ENCODE measurements around the gene BPTF.
"Not testable (repeated sequence)": the region's sequence is repeated elsewhere in the genome, so short reads cannot be mapped to it uniquely, and the experiment has no call there.

The BPTF gene

DNA sequence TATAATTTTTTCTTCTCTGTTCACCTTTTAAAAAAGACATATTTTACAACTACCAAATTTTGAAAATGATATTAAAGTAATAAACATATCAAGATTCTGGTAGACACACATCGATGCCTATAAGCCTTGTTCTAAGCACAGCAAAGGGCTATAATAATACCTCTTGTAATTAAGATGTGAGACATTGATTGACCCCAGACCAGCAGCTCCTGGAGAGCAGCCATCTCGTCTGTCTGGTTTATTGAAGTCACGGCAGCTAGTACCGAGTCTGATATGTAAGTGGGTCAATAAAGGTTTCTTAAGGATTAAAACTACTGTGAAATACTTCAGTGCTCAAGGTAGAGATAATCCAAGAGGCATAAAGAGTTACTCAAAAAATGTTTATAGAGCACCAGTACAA, 94.9 kb downstream of the BPTF start:
- Histone ChIP-seq H3K27me3 (ENCODE audit: low read length) (no peaks in the 10 kb centered on the region), H3K79me2 (ENCODE audit: insufficient read depth, low read length) (peaks cover 6% of the 10 kb centered on the region; the same call in 1 of the 2 replicates), H2AFZ (ENCODE audit: low read depth, low read length, severe bottlenecking) (no peak overlapping the region), H3K9ac (ENCODE audit: low read length) (no peak overlapping the region), H4K20me1 (ENCODE audit: low read depth, low read length) (no peaks in the 10 kb centered on the region), H3K4me2 (ENCODE audit: low read depth, low read length, poor library complexity, severe bottlenecking) (no peak overlapping the region), H3K4me3 (ENCODE audit: insufficient read depth, low read length, poor library complexity, severe bottlenecking) (no peak overlapping the region), H3K9me2 (replicated peaks; ENCODE audit: insufficient read depth, low read length) (no peaks in the 10 kb centered on the region), H3F3A (ENCODE audit: insufficient read depth) (peaks cover 17% of the 10 kb centered on the region; the same call in 1 of the 2 replicates), H3K36me3 (ENCODE audit: low read length) (peaks cover 35% of the 10 kb centered on the region), H3K9me3 (ENCODE audit: insufficient read depth, low read length) (no peaks in the 10 kb centered on the region), H3K27ac (ENCODE audit: low read depth, low read length) (no peak overlapping the region)
- TF ChIP-seq EZH2phosphoT487 (conservative IDR thresholded peaks at IDR 0.05; ENCODE audit: low read length) = no peak

DNA sequence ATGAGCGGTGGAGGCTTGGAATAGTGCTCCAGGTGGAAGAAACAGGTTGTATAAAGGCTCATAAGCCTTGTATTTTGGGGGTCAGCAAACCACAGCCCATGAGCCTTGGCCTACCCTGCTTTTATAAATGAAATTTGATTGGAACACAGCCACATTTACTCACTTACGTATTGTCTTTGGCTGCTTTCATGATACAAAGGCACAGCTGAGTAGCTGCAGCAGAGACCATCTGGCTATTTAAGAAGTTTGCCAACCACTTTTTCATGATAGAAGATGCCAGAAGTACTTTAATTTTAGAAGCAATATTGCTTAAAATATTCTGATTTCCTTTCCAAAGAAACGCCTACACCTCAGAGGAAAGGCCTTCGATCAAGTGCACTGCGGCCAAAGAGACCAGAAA, 97.2 kb downstream of the BPTF start:
- Histone ChIP-seq H3K4me3 (ENCODE audit: insufficient read depth, low read length, poor library complexity, severe bottlenecking) (no peak overlapping the region), H3K36me3 (ENCODE audit: low read length) (peaks cover 48% of the 10 kb centered on the region), H2AFZ (ENCODE audit: low read depth, low read length, severe bottlenecking) (no peak overlapping the region), H3K9ac (ENCODE audit: low read length) (no peak overlapping the region), H3K27me3 (ENCODE audit: low read length) (no peaks in the 10 kb centered on the region), H3K27ac (ENCODE audit: low read depth, low read length) (no peak overlapping the region), H3K79me2 (ENCODE audit: insufficient read depth, low read length) (no peaks in the 10 kb centered on the region), H3F3A (ENCODE audit: insufficient read depth) (peaks cover 17% of the 10 kb centered on the region; the same call in 1 of the 2 replicates), H3K9me2 (replicated peaks; ENCODE audit: insufficient read depth, low read length) (no peaks in the 10 kb centered on the region), H4K20me1 (ENCODE audit: low read depth, low read length) (no peaks in the 10 kb centered on the region), H3K4me2 (ENCODE audit: low read depth, low read length, poor library complexity, severe bottlenecking) (no peak overlapping the region), H3K9me3 (ENCODE audit: insufficient read depth, low read length) (no peaks in the 10 kb centered on the region)
- TF ChIP-seq EZH2phosphoT487 (conservative IDR thresholded peaks at IDR 0.05; ENCODE audit: low read length) = no peak
- TF ChIP-seq, protein P1, sequence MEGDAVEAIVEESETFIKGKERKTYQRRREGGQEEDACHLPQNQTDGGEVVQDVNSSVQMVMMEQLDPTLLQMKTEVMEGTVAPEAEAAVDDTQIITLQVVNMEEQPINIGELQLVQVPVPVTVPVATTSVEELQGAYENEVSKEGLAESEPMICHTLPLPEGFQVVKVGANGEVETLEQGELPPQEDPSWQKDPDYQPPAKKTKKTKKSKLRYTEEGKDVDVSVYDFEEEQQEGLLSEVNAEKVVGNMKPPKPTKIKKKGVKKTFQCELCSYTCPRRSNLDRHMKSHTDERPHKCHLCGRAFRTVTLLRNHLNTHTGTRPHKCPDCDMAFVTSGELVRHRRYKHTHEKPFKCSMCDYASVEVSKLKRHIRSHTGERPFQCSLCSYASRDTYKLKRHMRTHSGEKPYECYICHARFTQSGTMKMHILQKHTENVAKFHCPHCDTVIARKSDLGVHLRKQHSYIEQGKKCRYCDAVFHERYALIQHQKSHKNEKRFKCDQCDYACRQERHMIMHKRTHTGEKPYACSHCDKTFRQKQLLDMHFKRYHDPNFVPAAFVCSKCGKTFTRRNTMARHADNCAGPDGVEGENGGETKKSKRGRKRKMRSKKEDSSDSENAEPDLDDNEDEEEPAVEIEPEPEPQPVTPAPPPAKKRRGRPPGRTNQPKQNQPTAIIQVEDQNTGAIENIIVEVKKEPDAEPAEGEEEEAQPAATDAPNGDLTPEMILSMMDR (IDR thresholded peaks at IDR 0.05; ENCODE audit: insufficient read depth, low read length, poor library complexity, severe bottlenecking) = no peak

DNA sequence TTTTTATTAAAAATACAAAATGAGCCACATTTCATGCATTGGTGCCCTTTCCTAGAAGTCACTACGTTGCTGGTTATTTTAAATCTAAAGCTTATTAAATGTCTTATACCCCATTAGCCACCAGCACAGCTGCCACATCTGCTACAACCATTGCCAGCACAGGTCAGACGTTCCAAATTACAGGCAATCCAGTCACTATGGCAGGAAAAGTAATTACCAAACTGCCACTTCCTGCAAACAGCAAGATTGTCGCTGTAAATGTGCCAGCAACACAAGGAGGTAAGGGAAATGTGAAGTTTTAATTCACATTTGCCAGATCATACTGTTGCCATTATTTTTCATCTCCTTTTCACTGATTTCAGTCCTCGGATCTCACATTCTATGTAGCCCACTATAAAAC, 103.5 kb downstream of the BPTF start:
- H3K36me3 ChIP-seq (ENCODE audit: low read length) = peaks cover 61% of the 10 kb centered on the region
- not testable (repeated sequence) for H4K20me1 ChIP-seq (ENCODE audit: low read depth, low read length)

DNA sequence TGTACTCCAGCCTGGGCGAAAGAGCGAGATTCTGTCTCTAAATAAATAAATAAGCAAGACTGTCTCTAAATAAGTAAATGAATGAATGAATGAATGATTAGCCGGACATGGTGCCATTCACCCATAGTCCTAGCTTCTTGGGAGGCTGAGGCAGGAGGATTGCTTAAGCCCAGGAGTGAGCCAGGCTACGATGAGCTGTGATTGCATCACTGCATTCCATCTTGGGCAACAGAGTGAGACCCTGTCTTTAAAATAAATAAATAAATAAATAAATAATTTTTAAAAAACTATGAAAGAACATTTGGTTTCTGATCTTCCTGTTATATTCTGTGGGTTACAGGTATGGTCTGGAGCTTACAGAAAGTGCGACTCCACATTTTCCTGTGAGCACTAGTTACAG, 105.9 kb downstream of the BPTF start:
- Histone ChIP-seq H3K36me3 (ENCODE audit: low read length) (peaks cover 59% of the 10 kb centered on the region), H3K27ac (ENCODE audit: low read depth, low read length) (no peak overlapping the region), H3F3A (ENCODE audit: insufficient read depth) (peaks cover 8% of the 10 kb centered on the region; the same call in 1 of the 2 replicates), H2AFZ (ENCODE audit: low read depth, low read length, severe bottlenecking) (no peak overlapping the region), H3K9me2 (replicated peaks; ENCODE audit: insufficient read depth, low read length) (no peaks in the 10 kb centered on the region), H3K9ac (ENCODE audit: low read length) (no peak overlapping the region), H3K79me2 (ENCODE audit: insufficient read depth, low read length) (no peaks in the 10 kb centered on the region), H3K27me3 (ENCODE audit: low read length) (no peaks in the 10 kb centered on the region), H3K9me3 (ENCODE audit: insufficient read depth, low read length) (no peaks in the 10 kb centered on the region), H3K4me3 (ENCODE audit: insufficient read depth, low read length, poor library complexity, severe bottlenecking) (no peak overlapping the region), H4K20me1 (ENCODE audit: low read depth, low read length) (no peaks in the 10 kb centered on the region), H3K4me2 (ENCODE audit: low read depth, low read length, poor library complexity, severe bottlenecking) (no peak overlapping the region)
- TF ChIP-seq, protein P1 (IDR thresholded peaks at IDR 0.05; ENCODE audit: insufficient read depth, low read length, poor library complexity, severe bottlenecking) = no peak
- TF ChIP-seq EZH2phosphoT487 (conservative IDR thresholded peaks at IDR 0.05; ENCODE audit: low read length) = no peak

More for the DNA sequence above, 103.5 kb downstream of the BPTF start:
- H3K9ac ChIP-seq (ENCODE audit: low read length); H3K9me3 ChIP-seq (ENCODE audit: insufficient read depth, low read length); H3K9me2 ChIP-seq (replicated peaks; ENCODE audit: insufficient read depth, low read length); H3K27me3 ChIP-seq (ENCODE audit: low read length); H3F3A ChIP-seq (ENCODE audit: insufficient read depth); H2AFZ ChIP-seq (ENCODE audit: low read depth, low read length, severe bottlenecking); H3K27ac ChIP-seq (ENCODE audit: low read depth, low read length); H3K4me2 ChIP-seq (ENCODE audit: low read depth, low read length, poor library complexity, severe bottlenecking); H3K4me3 ChIP-seq (ENCODE audit: insufficient read depth, low read length, poor library complexity, severe bottlenecking); H3K79me2 ChIP-seq (ENCODE audit: insufficient read depth, low read length): not testable (repeated sequence)

Measured in SU-DHL-6 (cell line).